Subcutaneous abdominal adipose tissue (tissue), 5 donors: ENCODE data around the gene AGT.
"Not testable (repeated sequence)": the region's sequence is repeated elsewhere in the genome, so short reads cannot be mapped to it uniquely, and the experiment has no call there.

ENCODE experiments used
- H3K27ac ChIP-seq: one replicate; pipeline ENCODE4 v1.7.0; 2013; ENCODE audit warnings: low read depth, mild to moderate bottlenecking, inconsistent platforms, low read length, moderate library complexity
- H3K27me3 ChIP-seq, 5 donors: one replicate each; pipeline ENCODE4 v1.7.0; 2013; ENCODE audit warnings: low read length in 5 of 5, inconsistent platforms in 1 of 5; ENCODE audit not compliant: control insufficient read depth in 5 of 5, insufficient read depth in 4 of 5
- H3K36me3 ChIP-seq, 5 donors: one replicate each; pipeline ENCODE4 v1.7.0; 2013; ENCODE audit warnings: low read length in 5 of 5; ENCODE audit not compliant: control insufficient read depth in 5 of 5, insufficient read depth in 5 of 5
- H3K4me1 ChIP-seq, 5 donors: one replicate each; pipeline ENCODE4 v1.7.0; 2013; ENCODE audit warnings: low read length in 5 of 5, mild to moderate bottlenecking in 3 of 5, moderate library complexity in 1 of 5; ENCODE audit not compliant: control insufficient read depth in 5 of 5, insufficient read depth in 5 of 5
- H3K4me3 ChIP-seq, 5 donors: one replicate each; pipeline ENCODE4 v1.7.0; 2013; ENCODE audit warnings: low read length in 5 of 5, low read depth in 1 of 5
- H3K9ac ChIP-seq, 5 donors: one replicate each; pipeline ENCODE4 v1.7.0; 2013; ENCODE audit warnings: low read length in 5 of 5, mild to moderate bottlenecking in 4 of 5, moderate library complexity in 3 of 5
- H3K9me3 ChIP-seq, 5 donors: one replicate each; pipeline ENCODE4 v1.7.0; 2013; ENCODE audit warnings: low read length in 5 of 5; ENCODE audit not compliant: control insufficient read depth in 5 of 5
- donor health status: healthy.
- donor health status: healthy.
- donor health status: healthy.
- donor health status: healthy.
- donor health status: healthy.

AGT gene

DNA sequence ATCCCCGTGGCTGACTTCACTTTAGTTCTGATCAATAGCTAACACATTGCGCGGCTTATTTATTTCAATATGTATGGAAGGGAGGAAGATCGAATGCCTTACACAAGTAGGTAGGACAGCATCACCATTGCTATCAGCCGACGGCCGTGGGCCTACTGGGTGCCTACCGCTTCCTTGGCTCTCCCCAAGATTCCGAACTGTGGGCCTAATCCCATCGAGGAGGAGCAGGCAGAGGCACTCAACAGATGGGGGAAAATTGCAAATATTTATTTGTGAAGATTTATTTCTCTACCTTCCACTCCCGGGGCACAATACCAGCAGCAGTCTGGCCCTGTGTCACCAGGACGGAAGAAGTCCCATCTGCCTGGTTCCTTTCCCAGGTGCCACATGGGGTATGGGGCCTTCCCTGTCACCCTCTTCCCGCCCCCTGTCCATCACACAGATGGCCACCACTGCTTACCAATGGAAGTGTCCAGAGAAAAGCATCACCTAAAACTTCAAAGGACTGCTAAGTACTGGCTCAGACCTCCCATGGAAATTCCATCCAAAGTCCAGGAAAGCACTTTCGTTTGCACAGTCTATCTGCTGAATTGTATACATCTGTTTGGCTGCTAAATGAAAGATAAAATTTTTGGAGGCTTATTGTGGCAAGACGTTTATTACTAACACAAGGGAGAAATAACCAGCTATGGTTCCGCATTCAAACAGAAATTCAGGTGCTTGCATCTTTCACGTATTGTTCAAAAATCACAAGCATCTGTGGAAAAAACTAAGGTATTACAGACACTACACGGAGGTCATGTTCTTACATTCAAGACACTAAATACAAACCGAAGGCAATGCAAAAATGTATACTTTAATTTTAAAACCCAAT lies 11.8 kb downstream of the AGT start:
- no peak overlapping the region for H3K27ac ChIP-seq
- H3K4me3 ChIP-seq = no peak overlapping the region
- no peaks in the 10 kb centered on the region for H3K9me3 ChIP-seq
- H3K27me3 ChIP-seq = peaks cover 0 to 6% (median 0%) of the 10 kb centered on the region in 5 donors
- no peak overlapping the region for H3K9ac ChIP-seq
- no peaks in the 10 kb centered on the region for H3K36me3 ChIP-seq
- peaks cover 0 to 5% (median under 1%) of the 10 kb centered on the region in 5 donors for H3K4me1 ChIP-seq

DNA sequence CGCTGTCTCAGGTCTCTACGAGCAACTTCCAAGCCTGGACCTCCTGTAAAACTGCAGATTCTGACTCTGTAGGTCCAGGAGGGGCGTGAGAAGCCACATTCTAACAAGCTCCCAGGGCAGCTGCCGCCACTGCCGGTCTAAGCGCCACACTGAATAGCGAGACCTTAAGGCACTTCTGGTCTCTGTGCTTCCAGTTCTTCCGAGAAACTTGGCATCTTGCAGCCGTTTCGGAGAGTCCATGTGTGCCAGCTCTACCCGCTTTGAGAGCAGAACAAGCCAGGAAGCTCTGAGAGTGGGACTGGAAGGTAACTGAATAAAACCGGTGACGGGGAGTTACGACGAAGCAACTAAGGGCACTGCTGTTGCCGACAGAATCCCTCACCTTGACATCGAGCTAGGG lies 12.5 kb downstream of the AGT start:
- Histone ChIP-seq H3K4me1 (peaks cover 0 to 3% (median 0%) of the 10 kb centered on the region in 5 donors), H3K4me3 (no peak overlapping the region), H3K27ac (no peak overlapping the region), H3K9ac (no peak overlapping the region), H3K9me3 (no peaks in the 10 kb centered on the region), H3K36me3 (no peaks in the 10 kb centered on the region), H3K27me3 (peaks cover 0 to 2% (median 0%) of the 10 kb centered on the region in 5 donors)

DNA sequence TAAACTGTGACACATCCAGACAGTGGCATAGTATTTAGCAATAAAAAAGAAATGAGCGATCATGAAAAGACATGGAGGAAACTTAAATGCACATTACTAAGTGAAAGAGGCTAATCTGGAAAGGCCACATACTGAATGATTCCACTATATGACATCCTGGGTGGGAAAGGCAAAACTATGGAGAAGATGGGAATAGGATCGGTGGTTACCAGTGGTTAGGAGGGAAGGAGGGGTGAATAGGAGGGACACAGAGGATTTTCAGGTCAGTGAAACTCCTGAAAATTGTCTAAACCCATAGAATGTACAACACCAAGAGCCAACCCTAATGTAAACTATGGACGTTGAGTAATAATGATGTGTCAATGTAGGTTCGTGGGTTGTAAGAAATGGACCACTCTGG lies 13.8 kb downstream of the AGT start:
- H3K36me3 ChIP-seq = no peaks in the 10 kb centered on the region
- no peak overlapping the region for H3K9ac ChIP-seq
- H3K4me3 ChIP-seq = no peak overlapping the region
- no peak overlapping the region for H3K27ac ChIP-seq
- H3K27me3 ChIP-seq = peaks cover 0 to 2% (median 0%) of the 10 kb centered on the region in 5 donors
- peaks cover 0 to 3% (median 0%) of the 10 kb centered on the region in 5 donors for H3K4me1 ChIP-seq
- no peaks in the 10 kb centered on the region for H3K9me3 ChIP-seq

DNA sequence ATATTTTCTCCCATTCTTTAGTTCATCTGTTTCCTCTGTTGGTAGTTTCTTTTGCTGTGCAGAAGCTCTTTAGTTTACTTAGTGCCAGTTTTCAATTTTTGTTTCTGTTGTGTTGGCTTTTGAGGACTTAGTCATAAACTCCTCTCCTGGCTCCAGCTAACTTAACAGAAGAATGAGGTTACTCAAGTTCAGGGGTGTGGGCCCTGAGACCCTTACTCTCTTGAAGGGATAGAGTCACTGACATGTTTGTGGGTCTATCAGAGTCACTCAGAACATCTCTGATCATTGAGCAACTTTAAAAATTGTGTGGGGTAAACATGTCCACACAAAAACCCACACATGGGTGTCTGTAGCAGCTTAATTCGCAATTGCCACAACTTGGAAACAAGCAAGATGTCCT lies 14.2 kb downstream of the AGT start:
- peaks cover 0 to 2% (median 0%) of the 10 kb centered on the region in 5 donors for H3K27me3 ChIP-seq
- H3K9ac ChIP-seq = no peak overlapping the region
- peaks cover 0 to 3% (median 0%) of the 10 kb centered on the region in 5 donors for H3K4me1 ChIP-seq
- H3K27ac ChIP-seq = no peak overlapping the region
- H3K4me3 ChIP-seq = no peak overlapping the region
- H3K9me3 ChIP-seq = no peaks in the 10 kb centered on the region
- H3K36me3 ChIP-seq = no peaks in the 10 kb centered on the region

DNA sequence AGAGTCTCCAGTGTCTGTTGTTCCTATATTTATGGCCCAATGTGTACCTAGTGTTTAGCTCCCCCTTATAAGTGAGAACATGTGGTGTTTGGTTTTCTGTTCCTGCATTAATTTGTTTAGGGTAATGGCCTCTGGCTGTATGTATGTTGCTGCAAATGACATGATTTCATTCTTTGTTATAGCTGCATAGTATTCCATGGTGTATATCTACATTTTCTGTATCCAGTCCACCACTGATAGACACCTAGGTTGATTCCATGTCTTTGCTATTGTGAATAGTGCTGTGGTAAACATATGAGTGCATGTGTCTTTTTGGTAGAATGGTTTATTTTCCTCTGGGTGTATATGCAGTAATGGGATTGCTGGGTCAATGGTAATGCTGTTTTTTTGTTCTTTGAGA lies 15.0 kb downstream of the AGT start:
- H3K4me3 ChIP-seq, H3K9ac ChIP-seq, H3K36me3 ChIP-seq, H3K9me3 ChIP-seq, H3K4me1 ChIP-seq, H3K27ac ChIP-seq, H3K27me3 ChIP-seq: not testable (repeated sequence)

DNA sequence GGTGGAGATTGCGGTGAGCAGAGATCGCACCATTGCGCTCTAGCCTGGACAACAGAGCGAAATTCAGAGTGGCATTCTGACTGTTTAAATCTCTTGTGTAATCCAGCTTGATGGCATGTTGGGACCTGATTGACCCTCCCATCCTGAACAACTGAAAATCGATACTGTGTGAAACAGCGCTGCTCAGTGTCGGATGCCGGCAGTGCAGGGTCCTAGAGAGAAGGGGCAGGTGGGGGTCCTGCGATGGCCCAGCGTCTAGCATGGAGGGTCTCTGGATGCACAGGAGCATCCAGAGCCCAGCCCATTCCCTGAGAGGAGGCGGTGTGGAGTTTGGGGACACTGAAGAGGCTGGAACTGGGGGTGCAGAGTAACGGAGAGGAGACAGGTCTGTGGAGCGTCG lies 15.8 kb downstream of the AGT start:
- H3K9me3 ChIP-seq = no peaks in the 10 kb centered on the region
- no peak overlapping the region for H3K27ac ChIP-seq
- peaks cover 0 to 3% (median 0%) of the 10 kb centered on the region in 5 donors for H3K4me1 ChIP-seq
- H3K9ac ChIP-seq = no peak overlapping the region
- H3K4me3 ChIP-seq = no peak overlapping the region
- no peaks in the 10 kb centered on the region for H3K27me3 ChIP-seq
- H3K36me3 ChIP-seq = peaks cover 0 to 14% (median 13%) of the 10 kb centered on the region in 5 donors

DNA sequence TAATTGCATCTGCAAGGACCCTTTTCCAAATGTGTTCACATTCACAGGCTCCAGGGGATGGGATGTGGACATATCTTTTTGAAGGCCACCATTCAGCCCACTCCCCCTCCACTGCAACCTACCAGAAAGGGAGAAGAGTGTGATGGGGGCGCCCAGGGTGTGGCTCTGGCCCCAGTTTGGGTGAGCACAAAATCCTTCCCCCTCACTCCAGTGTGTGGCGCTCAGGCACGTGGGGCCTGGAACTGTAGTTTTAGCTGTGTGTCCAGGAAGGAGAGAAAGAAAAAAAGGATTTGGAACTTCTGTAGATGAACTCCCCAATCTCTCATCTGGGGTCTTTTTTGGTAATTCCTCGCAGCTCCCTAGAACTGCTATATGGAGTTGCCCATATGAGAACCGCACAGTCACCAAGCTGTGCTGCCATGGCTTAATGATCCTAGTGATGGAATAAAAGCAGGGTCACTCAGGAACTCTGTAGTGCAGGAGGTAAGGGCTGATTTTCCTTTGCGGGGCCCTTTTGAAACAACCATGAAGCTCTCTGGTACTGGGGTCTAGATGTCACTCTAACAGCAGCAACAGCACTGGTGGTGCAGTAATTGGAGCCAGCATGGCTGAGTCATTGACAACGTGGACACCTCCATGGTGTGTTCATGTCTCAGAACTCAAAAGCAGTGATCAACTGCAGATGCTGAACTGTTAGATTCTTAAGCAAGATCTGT lies 17.0 kb downstream of the AGT start:
- peaks cover 0 to 3% (median 0%) of the 10 kb centered on the region in 5 donors for H3K4me1 ChIP-seq
- H3K9ac ChIP-seq = no peak overlapping the region
- H3K36me3 ChIP-seq = peaks cover 9 to 25% (median 22%) of the 10 kb centered on the region in 5 donors

DNA sequence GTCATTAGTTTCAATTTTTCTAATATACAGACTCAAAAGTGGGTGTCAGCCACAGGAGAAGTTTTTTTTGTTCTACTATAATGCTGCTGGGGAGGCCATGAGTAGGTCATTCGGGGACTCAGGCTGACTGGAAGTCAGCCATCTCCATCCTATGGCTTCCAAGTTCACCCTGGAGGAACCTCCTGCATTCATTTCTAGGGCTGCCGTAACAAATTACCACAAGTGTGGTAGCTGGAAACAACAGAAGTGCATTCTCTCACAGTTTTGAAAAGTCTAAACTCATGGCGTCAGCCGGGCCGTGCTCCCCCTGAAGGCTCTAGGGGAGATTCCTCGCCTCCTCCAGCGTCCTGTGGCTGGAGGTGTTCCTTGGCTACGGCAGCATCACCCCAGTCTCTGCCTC lies 17.7 kb downstream of the AGT start:
- H3K9ac ChIP-seq = no peak overlapping the region
- H3K27me3 ChIP-seq = no peaks in the 10 kb centered on the region
- peaks cover 0 to 3% (median 0%) of the 10 kb centered on the region in 5 donors for H3K4me1 ChIP-seq
- H3K9me3 ChIP-seq = no peaks in the 10 kb centered on the region
- no peak overlapping the region for H3K4me3 ChIP-seq
- peaks cover 11 to 31% (median 28%) of the 10 kb centered on the region in 5 donors for H3K36me3 ChIP-seq
- no peak overlapping the region for H3K27ac ChIP-seq

More for the DNA sequence above, 17.0 kb downstream of the AGT start:
- no peaks in the 10 kb centered on the region for H3K9me3 ChIP-seq
- no peak overlapping the region for H3K4me3 ChIP-seq
- no peaks in the 10 kb centered on the region for H3K27me3 ChIP-seq
- H3K27ac ChIP-seq = no peak overlapping the region

DNA sequence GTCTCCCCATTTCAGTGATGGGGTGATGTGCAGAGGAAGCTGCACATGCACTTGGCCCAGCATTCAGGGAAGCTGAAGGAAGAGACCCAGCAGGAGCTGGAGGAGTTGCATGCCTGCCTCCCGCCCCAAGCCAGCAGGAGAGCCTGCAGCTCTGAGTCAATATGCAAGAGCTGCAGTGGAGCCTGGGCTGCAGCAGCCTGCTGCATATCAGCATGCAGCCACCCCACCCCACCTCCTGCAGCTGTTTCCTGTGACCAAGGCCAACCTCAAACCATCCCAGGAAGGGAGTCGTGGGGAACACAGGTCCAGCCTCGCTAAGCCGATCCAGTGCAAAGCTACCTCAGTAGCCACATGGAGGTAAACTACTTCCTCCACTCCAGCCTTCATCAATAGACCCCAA lies 18.9 kb downstream of the AGT start:
- H3K9ac ChIP-seq = no peak overlapping the region
- peaks cover 20 to 41% (median 36%) of the 10 kb centered on the region in 5 donors for H3K36me3 ChIP-seq
- H3K27me3 ChIP-seq = no peaks in the 10 kb centered on the region
- no peak overlapping the region for H3K4me3 ChIP-seq
- H3K4me1 ChIP-seq = peaks cover 0 to 3% (median 0%) of the 10 kb centered on the region in 5 donors
- H3K27ac ChIP-seq = no peak overlapping the region
- no peaks in the 10 kb centered on the region for H3K9me3 ChIP-seq

DNA sequence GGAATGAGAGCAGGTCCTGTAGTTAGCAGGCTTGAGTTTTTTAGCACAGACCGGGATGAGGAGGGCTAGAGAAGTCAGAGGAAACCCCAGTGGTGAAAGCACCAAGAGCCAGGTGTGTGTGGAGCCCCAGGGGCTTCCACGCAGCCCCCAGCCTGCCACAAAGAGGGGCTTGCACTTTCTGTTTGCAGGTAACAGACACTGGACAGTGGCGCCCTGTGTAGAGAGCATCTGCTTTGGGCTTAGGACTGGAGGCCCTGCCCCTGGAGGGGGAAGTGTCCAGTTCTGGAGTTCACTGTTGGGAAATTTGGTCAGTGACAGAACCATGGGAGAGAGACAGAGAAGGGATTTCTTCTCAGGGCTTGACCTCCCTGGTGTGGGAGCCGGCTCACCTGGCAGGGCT lies 19.5 kb downstream of the AGT start:
- no peak overlapping the region for H3K9ac ChIP-seq
- no peak overlapping the region for H3K27ac ChIP-seq
- H3K9me3 ChIP-seq = no peaks in the 10 kb centered on the region
- no peak overlapping the region for H3K4me3 ChIP-seq
- no peaks in the 10 kb centered on the region for H3K27me3 ChIP-seq
- H3K4me1 ChIP-seq = peaks cover 0 to 3% (median 0%) of the 10 kb centered on the region in 5 donors
- peaks cover 20 to 47% (median 42%) of the 10 kb centered on the region in 5 donors for H3K36me3 ChIP-seq
